GM12864 (cell line): Measurements from ENCODE around the gene PLCG2.

Experiments used
- DNase-seq: peaks from one replicate; pipeline ENCODE4 v3.0.0-alpha.2; 2011; ENCODE audit warnings: low read depth
- H3K4me3 ChIP-seq: 2 replicates; pipeline ENCODE4 v1.5.1; 2011; ENCODE audit warnings: mild to moderate bottlenecking, low read depth, low read length, control low read depth
- TF ChIP-seq, protein P1 (sequence below): IDR thresholded peaks from 2 replicates; pipeline ENCODE4 v1.5.1; 2011; ENCODE audit warnings: low read depth, mild to moderate bottlenecking, moderate library complexity, low read length, control low read depth, inconsistent platforms; ENCODE audit errors: missing control alignments

Gene PLCG2

DNA sequence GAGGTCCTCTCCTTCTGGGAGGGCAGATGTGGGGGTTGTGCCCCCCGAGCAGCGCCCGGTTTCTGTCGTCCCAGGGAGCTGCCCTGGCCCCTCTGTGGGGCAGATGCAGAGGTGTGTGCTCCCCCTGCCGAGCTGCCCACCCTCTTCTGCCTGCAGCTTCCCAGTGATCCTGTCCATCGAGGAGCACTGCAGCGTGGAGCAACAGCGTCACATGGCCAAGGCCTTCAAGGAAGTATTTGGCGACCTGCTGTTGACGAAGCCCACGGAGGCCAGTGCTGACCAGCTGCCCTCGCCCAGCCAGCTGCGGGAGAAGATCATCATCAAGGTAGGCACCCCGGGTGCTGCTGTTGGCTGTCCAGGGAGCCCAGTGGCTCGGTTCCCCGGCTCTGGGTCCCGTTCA lies 121.4 kb downstream of the PLCG2 start:
- no peak for DNase-seq
- no peak overlapping the region for H3K4me3 ChIP-seq
- TF ChIP-seq, protein P1, sequence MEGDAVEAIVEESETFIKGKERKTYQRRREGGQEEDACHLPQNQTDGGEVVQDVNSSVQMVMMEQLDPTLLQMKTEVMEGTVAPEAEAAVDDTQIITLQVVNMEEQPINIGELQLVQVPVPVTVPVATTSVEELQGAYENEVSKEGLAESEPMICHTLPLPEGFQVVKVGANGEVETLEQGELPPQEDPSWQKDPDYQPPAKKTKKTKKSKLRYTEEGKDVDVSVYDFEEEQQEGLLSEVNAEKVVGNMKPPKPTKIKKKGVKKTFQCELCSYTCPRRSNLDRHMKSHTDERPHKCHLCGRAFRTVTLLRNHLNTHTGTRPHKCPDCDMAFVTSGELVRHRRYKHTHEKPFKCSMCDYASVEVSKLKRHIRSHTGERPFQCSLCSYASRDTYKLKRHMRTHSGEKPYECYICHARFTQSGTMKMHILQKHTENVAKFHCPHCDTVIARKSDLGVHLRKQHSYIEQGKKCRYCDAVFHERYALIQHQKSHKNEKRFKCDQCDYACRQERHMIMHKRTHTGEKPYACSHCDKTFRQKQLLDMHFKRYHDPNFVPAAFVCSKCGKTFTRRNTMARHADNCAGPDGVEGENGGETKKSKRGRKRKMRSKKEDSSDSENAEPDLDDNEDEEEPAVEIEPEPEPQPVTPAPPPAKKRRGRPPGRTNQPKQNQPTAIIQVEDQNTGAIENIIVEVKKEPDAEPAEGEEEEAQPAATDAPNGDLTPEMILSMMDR = no peak

DNA sequence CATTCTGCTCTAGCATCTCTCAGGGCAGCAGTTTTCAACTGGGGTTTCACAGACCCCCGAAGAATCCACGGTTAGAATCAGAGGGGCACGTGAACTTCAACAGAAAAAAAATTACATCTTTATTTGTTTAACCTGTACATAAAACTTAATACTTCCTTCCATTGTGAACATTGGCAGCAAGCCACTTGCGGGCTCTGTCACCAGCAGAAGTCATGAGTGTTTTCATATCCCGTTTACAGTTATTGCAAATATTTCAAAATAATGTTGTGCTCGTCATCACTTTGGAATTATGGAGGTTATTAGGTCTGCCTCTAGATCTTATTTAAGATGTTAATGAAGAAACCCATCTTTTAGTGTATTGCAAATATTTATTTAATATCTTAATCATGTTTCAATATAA lies 122.4 kb downstream of the PLCG2 start:
- TF ChIP-seq, protein P1 = no peak
- H3K4me3 ChIP-seq = no peak overlapping the region
- DNase-seq = no peak

DNA sequence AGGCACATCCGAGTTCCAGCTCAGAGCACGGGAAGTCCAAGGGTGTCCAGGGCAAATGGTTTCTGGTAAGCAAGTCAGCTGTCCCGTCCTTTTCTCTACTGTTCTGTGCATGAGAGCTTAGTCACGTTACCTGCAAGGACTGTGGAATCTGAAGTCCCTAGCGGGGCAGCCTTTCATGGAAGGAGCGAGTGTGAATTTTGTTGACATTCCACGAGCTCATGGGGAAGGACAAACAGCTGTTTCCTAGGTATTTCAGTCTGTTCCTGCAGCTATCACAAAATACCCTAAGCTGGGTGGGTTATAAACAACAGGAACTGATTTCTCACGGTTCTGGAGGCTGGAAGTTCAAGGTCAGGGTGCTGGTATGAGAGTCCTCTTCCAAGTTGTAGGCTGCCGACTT lies 122.9 kb downstream of the PLCG2 start:
- TF ChIP-seq, protein P1 = no peak
- DNase-seq = no peak

DNA sequence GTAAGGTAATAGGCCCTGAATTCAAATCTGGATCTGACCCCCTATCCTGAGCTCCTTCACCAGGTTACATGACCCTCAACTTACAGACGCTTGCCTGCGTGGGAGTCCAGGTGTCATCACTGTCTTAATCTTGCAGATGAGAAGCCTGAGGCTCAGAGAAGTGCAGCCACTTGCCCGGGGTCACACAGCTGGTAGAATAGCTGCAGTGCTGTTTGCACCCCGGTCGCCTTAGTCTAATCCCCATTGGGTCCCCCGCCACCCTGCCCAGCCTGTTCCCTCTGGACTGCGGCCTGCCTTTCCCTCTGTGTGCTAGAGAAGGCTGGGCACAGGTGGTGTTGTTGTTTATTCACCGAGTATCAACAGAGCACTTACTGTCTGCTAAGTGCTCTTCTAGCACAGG lies 125.2 kb downstream of the PLCG2 start:
- DNase-seq = no peak
- TF ChIP-seq, protein P1 = no peak
- H3K4me3 ChIP-seq = no peak overlapping the region

More for the DNA sequence above, 122.9 kb downstream of the PLCG2 start:
- H3K4me3 ChIP-seq = no peak overlapping the region

DNA sequence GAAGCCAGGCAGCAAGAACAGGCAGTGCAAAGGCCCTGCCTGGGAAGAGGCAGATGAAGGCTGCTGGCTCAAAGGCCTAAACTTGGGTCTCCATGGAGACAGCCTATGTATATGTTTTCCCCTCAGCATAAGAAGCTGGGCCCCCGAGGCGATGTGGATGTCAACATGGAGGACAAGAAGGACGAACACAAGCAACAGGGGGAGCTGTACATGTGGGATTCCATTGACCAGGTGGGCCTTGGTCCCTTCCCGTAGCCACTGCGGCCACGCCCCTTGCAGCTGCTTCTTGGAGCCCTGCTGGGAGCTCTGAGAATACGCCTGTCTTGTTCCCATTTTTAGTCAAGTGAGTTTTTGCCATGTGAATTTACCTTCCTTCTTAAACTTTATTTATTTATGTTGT lies 126.2 kb downstream of the PLCG2 start:
- no peak overlapping the region for H3K4me3 ChIP-seq
- TF ChIP-seq, protein P1 = no peak
- DNase-seq = no peak

DNA sequence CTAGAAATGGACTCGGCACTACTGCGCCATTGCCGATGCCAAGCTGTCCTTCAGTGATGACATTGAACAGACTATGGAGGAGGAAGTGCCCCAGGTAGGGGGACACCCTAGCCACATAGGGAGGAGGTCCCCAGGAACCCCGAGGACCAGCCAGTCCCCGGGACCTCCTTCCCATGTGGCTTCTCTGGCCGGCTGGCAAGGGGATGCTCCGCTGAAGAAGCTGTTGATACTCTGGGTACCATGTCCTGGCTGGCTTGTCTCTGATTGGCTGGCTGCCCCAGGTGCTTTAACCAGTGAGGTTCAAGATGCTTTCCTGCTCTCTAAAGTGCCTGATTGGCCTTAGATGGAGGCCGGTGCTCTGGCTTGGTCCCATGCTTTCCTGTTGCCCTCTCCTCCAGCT lies 128.6 kb downstream of the PLCG2 start:
- DNase-seq = no peak
- TF ChIP-seq, protein P1 = no peak
- H3K4me3 ChIP-seq = no peak overlapping the region

DNA sequence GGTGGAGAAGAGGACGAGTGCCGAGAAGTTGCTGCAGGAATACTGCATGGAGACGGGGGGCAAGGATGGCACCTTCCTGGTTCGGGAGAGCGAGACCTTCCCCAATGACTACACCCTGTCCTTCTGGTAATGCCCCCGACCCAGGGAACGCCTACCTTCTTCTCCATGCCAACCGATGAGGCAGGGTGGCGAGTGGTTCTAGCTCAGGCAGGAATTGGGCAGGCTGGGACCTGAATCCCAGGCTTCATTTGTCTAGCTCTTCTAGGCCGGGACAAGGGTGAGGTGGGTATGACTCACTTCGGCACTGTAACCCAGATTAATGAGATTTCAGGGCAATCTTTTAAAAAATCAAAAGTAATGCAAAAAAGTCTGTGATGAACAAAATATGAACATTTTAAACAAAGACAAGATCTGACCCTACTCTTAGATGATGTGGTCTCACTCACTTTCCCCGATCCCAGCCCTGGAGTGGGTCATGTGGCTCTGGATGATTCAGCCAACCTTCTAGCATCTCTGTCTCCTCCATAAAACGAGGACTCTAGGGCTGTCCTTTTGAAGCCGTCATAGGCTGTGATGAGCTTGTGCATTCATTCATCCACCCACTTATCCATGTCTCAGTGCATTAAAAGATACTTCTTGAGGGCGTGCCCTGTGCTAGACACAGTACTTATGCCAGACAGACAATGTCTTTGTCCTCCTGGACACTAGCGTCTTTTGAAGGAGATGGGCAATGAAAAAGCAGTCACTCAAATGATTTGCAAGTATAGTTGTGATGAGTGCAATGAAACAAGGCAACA lies 129.6 kb downstream of the PLCG2 start:
- no peak for DNase-seq
- no peak overlapping the region for H3K4me3 ChIP-seq
- TF ChIP-seq, protein P1 = no peak
